ENCODE results near the gene MAK.
"Not testable (repeated sequence)": the region's sequence is repeated elsewhere in the genome, so short reads cannot be mapped to it uniquely, and the experiment has no call there.

MAK gene, protein sequence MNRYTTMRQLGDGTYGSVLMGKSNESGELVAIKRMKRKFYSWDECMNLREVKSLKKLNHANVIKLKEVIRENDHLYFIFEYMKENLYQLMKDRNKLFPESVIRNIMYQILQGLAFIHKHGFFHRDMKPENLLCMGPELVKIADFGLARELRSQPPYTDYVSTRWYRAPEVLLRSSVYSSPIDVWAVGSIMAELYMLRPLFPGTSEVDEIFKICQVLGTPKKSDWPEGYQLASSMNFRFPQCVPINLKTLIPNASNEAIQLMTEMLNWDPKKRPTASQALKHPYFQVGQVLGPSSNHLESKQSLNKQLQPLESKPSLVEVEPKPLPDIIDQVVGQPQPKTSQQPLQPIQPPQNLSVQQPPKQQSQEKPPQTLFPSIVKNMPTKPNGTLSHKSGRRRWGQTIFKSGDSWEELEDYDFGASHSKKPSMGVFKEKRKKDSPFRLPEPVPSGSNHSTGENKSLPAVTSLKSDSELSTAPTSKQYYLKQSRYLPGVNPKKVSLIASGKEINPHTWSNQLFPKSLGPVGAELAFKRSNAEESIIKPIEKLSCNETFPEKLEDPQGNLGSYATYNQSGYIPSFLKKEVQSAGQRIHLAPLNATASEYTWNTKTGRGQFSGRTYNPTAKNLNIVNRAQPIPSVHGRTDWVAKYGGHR

DNA sequence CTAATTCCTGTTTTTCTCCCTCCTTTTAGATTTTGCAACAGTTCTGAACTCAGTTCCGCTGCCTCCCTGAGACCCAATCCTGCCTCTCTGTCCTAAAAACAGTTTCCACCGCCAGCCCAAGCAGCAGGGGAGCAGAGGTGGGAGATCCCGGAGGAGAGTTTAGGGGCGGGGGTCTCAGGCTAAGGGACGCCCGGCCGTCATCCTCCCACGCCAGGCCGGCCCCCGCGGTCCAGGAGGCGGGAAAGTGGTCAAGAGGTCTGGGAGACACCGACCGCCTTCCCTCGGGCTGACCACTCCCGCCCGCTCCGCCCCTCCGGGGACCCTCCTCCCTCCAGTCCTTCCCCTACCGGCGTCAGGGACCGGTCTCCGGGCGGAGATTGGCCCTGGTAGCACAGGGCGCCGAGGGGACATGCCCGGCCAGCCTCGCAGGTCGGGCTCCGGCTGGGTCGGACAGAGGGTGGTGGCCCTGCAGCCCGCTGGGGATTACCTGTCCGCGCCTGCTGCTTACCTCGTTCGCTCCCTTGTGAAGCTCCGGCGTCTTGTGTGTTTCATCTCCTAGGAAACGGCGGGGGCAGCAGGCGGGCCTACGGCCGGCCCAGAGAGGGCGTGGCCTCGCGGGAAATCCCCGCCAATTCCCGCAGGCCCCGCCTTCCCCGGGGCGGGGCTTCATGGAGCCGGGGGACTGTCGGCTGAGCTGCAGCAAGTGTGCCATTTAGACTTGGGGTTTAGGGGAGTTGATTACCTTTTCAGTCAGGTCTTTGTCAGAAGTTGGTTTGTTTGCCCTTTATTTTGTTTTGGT, at the start of gene MAK:
Gene MAK (minus strand): TSS at position 545 of the 799 bp plus-strand sequence. CDS start 7,891 bp downstream, outside the sequence.
- DNase-seq (ENCODE audit: low read depth in 2 of 2): peak; percentile 75 to 76

DNA sequence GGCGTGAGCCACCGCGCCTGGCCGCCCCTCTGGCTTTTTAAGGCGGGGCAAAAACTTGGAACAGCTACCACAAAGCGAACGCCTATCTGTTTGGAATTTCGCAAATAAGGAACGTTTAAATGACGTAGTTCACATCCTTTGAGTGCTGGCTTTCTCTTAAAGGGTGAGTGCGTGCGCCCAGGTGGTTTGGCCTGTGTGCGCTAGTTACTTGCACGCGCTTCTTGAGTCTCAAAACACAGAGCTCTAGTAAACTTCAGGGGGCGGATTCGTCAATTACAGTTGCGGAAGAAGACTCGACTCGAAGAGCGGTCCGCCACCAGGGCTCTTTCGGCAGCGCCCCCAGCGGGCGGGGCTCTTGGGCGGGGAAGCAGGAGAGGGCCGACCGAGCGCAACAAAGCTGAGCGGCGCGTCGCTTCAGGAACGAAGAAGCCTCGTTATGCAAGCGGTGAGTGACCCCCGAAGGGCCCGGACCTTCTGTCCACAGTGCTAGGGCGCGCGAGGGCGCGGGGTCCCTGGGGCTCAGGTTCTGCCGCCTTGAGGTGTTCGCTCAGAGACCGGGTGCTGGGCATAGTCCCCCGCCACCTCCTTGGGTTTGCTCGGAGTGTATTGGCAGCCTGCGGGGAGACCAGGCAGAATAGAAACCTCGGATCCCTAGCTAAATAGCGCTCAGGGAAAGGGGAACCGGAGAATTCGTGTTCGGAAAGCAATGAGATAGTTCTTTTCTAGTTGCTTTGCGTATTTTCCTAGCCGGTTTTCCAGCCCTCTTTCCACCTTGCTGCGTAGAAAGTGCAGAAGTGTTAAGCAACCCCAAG, 48.6 kb upstream of the MAK start, which contains the start of gene SYCP2L:
Gene SYCP2L (plus strand): TSS at position 362 of the 812 bp plus-strand sequence. CDS start 75 bp downstream, at position 437.
- peak in 1 of 2 donors; percentile 2 for DNase-seq (ENCODE audit: low read depth in 2 of 2)

DNA sequence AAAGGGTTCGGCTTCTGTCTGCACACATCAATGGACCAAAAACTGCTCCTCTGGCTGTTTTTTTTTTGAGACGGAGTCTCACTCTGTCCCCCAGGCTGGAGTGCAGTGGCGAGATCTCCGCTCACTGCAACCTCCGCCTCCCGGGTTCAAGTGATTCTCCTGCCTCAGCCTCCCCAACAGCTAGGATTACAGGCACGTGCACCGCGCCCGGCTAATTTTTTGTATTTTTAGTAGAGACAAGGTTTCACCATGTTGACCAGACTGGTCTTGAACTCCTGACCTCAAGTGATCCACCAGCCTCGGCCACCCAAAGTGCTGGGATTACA, 48.0 kb upstream of the MAK start:
- not testable (repeated sequence) for DNase-seq (ENCODE audit: low read depth in 2 of 2)

DNA sequence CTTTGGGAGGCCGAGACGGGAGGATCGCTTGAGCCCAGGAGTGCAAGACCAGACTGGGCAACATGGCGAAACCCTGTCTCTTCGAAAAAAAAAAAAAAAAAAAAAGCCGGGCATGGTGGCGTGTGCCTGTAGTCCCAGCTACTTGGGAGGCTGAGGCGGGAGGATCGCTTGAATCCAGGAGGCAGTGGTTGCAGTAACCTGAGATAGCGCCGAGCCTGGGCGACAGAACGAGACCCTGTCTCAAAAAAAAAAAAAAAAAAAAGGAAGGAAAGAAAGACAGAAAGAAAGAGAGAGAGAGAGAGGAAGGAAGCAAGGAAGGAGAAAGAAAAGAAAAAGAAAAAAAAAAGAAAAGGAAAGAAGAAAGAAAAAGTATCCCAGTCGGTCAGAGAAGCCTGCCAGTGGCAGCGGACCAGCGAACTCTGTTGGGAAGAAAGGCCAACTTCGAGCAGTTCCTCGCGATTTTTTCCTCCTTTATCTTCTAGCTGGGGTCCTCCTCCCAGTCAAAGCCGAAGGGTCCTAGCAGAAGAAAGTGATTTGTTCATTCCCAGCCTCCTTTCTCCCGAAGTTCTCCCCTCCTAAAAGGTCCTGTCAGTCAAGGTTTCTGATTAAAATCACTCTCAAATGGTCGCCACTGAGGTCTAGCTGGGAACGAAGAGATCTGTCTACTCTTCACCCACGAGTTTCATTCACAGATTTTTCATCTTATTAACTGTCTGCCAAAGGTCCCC, 46.1 kb upstream of the MAK start:
- no peak for DNase-seq (ENCODE audit: low read depth in 2 of 2)

DNA sequence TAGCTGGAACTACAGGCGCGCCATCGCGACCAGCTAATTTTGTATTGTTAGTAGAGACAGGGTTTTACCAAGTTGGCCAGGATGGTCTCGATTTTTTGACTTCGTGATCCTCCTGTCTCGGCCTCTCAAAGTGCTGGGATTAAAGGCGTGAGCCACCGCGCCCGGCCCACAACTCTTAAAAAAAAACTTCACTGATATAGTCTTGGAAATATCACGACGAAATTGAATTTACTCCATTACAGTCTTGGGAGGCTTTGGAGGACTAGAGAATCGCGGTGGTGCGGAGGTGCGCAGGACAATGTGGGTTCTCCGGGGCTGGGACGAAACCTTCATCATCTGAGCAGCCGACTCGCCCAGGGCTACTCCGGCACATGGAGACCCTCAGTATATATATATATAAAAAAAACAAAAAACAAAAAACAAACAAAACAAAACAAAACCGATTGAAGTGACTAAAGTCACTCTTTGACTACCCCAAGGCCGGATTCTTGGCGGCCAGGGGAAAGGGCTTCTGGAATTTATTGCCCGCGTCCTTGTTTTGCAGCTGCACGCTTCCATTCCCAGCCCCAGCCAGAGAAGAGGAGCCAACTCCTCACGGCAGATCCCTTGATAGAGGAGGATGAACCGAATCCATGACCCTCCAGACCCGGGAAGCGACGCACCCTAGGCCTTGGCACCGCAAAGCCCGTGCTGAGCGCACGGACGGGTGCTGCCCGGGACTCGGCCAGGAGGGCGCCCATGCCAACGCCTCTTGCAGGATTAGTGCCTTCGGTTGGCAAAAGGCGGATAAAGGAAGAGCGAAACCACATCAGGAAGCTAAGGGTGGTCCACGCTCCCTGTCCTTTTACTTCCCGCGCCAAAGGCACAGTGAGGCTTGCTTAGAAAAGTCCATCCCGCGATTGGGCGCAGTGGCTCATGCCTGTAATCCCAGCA, 45.2 kb upstream of the MAK start:
- no peak for DNase-seq (ENCODE audit: low read depth in 2 of 2)

DNA sequence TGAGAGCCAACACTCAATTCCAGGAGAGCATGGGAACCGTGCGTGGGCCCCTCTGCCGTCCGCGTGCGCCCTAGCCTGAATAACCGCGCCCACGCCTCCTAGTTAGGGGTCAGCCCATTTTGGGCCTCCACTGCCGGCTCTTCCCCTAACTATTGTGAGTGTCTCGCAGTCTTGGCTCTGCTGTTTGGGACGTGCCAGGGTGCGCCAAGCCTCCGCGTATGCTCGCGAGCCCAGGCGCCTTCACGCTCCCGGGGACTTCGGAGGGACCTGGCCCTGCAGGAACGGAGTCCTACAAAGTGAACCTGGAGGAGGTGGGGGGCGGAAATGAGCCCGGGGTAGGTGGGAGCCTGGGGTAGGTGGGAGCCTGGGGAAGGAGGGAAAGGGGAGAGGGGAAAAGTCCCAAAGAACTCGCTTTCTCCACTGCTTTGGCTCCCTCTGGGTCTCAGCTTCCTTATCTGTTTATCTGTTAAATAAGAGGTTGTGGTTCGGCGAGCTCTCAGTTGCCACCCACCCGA, 44.4 kb upstream of the MAK start:
- no peak for DNase-seq (ENCODE audit: low read depth in 2 of 2)

DNA sequence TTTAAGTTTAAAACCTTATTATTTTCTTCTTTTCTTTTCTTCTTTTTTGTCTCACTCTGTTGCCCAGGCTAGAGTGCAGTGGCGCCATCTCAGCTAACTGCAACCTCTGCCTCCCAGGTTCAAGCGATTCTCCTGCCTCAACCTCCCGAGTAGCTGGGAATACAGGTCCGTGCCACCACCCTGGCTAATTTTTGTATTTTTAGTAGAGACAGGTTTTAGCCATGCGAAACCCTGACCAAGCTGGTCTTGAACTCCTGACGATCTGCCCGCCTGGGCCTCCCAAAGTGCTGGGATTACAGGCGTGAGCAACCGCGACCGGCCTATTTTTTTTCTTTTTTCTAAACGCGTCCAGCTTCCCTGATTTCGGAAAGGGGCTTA, 43.9 kb upstream of the MAK start:
- not testable (repeated sequence) for DNase-seq (ENCODE audit: low read depth in 2 of 2)

DNA sequence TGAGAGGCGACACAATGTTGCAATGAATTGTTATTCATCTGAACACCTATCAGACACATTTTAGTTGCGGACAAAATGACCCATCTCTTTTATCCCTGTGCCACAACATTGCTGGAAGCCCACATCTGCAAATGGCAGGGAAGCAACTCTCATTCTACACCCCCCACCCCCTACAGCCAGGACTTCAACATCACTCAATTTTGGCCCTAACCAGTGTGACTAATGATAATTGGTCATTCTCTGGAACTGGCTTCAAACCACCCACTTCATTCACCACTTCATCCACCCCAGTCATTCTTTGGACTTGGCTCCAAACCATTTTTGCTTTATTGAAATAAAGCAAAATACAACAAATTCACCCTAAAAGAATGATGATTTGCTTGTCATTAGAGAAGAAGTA, 42.0 kb upstream of the MAK start:
- no peak for DNase-seq (ENCODE audit: low read depth in 2 of 2)

DNA sequence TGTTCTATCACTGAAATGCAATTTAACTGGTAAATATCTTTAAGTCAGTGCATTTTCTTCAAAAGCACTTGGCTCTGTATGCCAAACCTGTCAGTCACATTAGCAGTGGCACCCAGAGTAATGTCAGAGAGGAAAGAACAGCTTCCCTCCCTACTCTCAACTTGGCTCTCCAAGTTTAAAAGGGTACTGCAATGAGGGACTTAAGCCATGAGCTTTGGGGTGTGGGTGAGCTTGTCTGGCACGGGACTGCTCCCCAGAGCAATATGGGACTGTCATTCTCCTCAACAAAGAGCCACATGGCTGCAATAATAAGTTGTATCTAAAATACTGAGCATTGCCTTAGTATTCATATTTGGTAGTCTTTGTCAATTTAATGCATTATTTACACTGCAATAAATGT, 39.5 kb upstream of the MAK start:
- no peak for DNase-seq (ENCODE audit: low read depth in 2 of 2)

DNA sequence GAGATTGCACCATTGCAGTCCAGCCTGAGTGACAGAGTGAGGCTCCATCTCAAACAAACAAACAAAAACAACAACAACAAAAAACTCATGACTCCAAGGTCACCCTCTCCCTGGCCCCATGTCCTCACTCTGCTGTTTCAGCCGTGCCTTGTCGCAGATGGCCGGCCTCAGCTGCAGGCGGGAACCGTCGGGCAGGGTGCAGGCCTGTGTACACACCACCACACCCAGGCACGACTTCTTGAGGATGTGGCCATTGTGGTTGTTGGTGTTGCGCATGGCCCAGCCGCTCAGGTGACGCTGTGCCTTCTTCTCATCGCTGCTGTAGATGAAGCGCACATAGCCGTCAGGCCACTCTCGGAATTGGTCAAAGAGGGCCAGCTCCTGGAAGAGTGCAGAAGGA, 38.7 kb upstream of the MAK start:
- no peak for DNase-seq (ENCODE audit: low read depth in 2 of 2)

DNA sequence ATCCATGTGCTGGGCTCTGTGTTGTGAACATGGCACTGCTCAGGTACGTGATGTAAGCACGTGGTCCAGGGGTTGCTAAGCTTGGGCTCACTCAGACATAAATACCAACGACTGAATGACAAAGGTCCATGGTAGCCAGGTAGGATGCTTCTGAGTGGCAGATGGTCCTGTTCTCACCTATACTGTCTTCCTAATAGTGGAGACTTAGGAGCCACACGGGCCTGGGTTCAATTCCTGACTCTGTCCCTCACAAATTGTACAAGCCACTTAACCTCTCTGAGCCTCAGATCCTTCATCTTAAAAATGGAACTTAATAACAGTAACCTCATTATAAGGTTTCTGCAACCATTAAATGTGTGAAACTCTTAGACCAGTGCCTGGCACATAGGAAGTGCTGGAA, 36.7 kb upstream of the MAK start:
- DNase-seq (ENCODE audit: low read depth in 2 of 2): no peak

DNA sequence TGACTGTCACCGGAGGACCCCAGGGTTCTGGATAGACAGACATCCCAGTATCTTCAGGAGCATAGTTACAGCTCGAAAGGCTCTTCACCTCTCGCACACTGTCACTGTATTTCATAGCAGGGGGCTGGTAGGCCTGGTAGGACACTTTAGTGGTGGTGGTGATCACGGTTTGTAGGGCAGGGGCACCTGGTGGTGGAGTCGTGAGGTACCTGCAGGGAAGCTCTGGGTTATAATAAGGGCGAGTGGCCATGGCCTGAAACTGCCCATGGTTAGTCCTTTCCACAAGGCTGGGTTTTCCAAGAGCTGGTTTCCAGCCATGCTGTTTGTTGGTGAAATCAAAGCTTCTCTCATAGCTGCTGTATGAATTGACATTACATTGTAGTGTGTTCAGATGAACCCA, 35.9 kb upstream of the MAK start:
- DNase-seq (ENCODE audit: low read depth in 2 of 2): no peak

DNA sequence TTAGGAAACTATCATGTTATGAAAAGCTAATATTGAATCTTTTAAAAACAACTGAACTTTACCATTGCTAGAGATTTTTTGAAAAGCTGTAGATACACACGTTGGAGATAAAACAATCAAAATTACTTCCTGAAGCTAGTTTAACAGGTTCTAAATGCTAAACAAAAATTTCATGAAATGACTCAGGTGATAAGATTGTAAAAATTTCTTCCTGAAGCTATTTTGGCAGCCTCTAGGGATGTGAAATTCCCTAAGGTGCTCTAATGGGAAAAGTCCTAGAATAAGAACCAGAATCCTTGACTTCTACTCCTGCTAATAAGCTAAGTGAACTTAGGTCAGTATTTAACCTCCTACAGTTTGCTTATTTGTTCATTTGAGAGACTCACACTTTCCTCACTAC, 35.0 kb upstream of the MAK start:
- no peak for DNase-seq (ENCODE audit: low read depth in 2 of 2)

DNA sequence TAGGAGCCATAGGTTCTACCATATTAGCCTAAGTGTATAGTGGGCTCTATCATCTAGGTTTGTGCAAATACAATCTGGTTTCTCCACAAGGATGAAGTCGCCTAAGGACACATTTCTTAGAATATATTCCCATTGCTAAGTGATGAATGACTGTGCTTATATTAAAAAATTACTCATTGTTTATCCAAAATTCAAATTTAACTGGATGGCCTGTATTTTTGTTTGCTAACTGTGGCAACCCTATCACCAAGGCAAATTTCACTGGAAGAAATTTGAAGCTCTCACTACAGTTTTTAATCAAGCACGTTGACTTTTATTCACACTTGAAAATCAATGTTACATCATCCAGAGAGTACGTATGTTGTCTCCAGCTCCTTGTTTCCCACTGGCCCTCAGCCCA, 29.6 kb upstream of the MAK start:
- DNase-seq (ENCODE audit: low read depth in 2 of 2): no peak

DNA sequence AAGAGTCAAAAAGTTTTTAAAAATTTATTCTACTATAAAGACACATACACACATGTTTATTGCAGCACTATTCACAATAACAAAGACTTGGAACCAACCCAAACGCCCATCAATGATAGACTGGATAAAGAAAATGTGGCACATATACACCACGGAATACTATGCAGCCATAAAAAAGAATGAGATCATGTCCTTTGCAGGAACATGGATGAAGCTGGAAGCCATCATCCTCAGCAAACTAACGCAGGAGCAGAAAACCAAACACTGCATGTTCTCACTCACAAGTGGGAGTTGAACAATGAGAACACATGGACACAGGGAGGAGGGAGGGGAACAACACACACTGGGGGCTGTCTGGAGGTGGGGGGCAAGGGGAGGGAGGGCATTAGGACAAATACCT, 28.4 kb upstream of the MAK start:
- not testable (repeated sequence) for DNase-seq (ENCODE audit: low read depth in 2 of 2)

DNA sequence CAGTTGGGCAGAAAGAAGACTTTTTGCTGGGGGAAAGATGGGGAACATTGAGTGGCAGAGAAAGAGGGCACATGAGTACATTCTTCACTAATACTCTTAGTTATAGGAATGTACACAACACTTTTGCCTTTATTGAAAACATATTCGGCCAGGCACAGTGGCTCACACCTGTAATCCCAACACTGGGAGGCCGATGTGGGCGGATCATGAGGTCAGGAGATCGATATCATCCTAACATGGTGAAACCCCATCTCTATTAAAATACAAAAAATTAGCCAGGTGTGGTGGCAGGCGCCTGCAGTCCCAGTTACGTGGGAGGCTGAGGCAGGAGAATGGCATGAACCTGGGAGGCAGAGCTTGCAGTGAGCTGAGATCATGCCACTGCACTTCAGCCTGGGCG, 24.7 kb upstream of the MAK start:
- not testable (repeated sequence) for DNase-seq (ENCODE audit: low read depth in 2 of 2)

DNA sequence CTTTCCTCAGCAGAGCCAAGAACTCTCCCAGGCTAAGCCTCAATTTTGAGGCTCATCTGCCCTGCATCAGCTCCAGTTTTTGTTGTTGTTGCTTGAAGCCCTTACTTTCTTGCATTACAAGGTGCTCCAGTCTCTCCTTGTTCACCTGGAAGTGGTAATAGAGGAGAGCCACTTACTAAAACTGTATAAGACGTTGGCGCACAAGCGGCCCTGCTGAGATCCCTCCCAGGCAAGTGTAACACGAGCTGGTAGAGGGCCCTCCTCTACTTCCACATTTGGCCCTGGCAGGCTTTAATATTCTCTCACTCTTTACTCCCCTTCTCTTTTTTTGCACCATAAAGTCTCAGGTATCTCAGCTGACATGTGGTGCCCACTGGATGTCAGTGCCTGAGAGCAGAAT, 24.0 kb upstream of the MAK start:
- DNase-seq (ENCODE audit: low read depth in 2 of 2): no peak

DNA sequence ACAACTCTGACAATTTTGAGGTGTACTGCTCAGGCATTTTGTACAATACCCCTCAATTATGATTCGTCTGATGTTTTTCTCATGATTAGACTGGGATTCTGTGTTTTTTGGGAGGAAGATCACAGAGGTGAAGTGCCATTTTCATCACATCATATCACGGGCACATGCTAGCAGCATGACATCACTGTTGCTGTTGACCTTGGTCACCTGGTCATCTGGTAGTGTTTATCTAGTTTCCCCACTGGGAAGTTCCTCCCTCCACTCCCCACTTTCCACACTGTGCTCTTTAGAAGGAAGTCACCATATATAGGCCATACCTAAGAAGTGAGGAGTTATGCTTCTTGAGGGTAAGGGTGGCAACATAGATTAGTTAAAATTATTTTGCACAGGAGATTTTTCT, 22.7 kb upstream of the MAK start:
- DNase-seq (ENCODE audit: low read depth in 2 of 2): no peak

DNA sequence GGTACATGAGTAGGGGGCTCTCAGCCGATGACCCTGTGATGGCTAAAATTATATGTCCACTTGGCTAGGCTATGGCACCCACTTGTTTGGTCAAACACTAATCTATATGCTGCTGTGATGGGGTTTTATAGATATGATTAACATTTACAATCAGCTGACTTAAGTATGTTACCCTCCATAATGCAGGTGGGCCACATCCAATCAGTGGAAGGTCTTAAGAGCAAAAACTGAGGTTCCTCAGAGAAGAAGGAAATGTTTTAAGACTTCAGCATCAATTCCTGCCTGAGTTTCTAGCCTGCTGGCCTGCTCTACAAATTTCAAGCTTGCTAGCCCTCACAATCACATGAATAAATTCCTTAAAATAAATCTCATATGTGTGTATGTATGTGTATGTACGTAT, 18.9 kb upstream of the MAK start:
- DNase-seq (ENCODE audit: low read depth in 2 of 2): no peak

Measured in stimulated activated CD8-positive, alpha-beta memory T cell treated with anti-CD3 and anti-CD28 coated beads, Interleukin-7, amount 100 ng/mL, for 4 hours (primary cell).